ENCODE measurements around the gene TMEM86A. TPM values are rescaled to one million over a fixed set of nuclear protein-coding genes. Genes with fewer than 3 reads are reported as not detected.

The TMEM86A gene
- total and polyA plus RNA-seq, 2 of the 13 experiments (the other 11 are each of a cell fraction or from before 2014, with no cell fraction given) = 0.03 to 0.07 TPM

DNA sequence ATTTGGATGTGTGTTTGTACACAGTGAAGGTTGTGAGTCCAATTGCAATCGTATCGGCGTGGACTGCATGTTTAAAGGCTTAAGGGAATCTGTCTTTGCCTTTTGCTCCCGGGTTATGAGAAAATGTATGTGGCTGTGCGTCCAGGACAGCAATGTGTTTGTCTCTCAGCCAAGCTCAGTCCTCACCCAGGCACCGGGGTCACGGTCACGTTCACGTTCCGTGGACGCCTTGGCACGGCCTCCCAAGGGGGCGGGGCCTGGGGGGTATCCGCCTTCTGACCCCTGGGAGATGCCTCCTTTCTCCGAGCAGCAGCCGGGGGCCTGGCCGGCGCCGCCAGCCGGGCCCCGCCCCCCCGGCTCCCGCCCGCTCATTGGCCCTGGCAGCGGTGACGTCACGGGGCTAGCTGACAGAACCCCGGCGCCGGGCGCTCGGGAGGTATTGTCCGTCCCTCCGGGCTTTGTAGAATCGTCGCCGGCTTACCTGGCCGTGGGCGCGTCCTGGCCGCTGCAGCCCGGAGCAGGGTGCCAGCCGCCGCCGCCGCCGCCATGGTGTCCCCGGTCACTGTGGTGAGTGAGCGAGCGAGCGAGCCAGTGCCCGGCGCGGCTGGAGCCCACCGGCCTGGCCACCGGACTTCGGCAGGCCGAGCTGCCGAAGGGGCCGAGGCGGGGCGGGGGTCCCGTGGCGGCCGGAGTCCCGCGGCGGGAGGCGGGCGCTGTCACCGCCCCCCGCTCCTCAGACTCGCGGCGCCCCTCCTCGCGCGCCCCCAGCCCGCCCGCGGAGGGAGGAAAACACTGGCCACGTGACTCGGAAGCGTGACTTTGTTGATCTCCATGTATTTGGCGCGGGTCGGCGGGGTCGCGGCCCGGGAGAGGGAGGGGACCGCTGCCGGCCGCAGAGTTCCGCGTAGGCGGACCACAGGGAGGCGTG is at the start of gene TMEM86A (continued):
- TF ChIP-seq NRL (CRISPR knock-in tag; IDR thresholded peaks at IDR 0.05; ENCODE audit: borderline replicate concordance) = no peak
- no peak for TF ChIP-seq ZNF644 (CRISPR knock-in tag; IDR thresholded peaks at IDR 0.05; ENCODE audit: low read depth)
- peak; percentile 29; the same call in 1 of the 2 replicates for TF ChIP-seq ZNF891 (CRISPR knock-in tag; IDR thresholded peaks at IDR 0.05)
- no peak for TF ChIP-seq MBD4 (IDR thresholded peaks at IDR 0.05; ENCODE audit: borderline replicate concordance, low read length)
- TF ChIP-seq KAT7 (CRISPR knock-in tag; IDR thresholded peaks at IDR 0.05; ENCODE audit: borderline replicate concordance) = no peak
- TF ChIP-seq HINFP (CRISPR knock-in tag; IDR thresholded peaks at IDR 0.05; ENCODE audit: low read depth) = no peak
- no peak for TF ChIP-seq KDM4B (CRISPR knock-in tag; IDR thresholded peaks at IDR 0.05)
- no peak for TF ChIP-seq TERF1 (CRISPR knock-in tag; IDR thresholded peaks at IDR 0.05)
- no peak for TF ChIP-seq IKZF1 (IDR thresholded peaks at IDR 0.05)
- TF ChIP-seq, protein P1, sequence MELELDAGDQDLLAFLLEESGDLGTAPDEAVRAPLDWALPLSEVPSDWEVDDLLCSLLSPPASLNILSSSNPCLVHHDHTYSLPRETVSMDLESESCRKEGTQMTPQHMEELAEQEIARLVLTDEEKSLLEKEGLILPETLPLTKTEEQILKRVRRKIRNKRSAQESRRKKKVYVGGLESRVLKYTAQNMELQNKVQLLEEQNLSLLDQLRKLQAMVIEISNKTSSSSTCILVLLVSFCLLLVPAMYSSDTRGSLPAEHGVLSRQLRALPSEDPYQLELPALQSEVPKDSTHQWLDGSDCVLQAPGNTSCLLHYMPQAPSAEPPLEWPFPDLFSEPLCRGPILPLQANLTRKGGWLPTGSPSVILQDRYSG (CRISPR knock-in tag; IDR thresholded peaks at IDR 0.05) = no peak
- no peak for TF ChIP-seq NFE2L1 (CRISPR knock-in tag; IDR thresholded peaks at IDR 0.05; ENCODE audit: borderline replicate concordance)
- TF ChIP-seq ZNF816 (CRISPR knock-in tag; IDR thresholded peaks at IDR 0.05; ENCODE audit: borderline replicate concordance) = no peak
- TF ChIP-seq IRF1 (CRISPR knock-in tag; IDR thresholded peaks at IDR 0.05; ENCODE audit: low read depth) = no peak
- TF ChIP-seq FOXC1 (CRISPR knock-in tag; IDR thresholded peaks at IDR 0.05; ENCODE audit: borderline replicate concordance) = no peak
- TF ChIP-seq ATF7-NPFF (CRISPR knock-in tag; IDR thresholded peaks at IDR 0.05; ENCODE audit: low read depth) = no peak
- peak; percentile 81 for TF ChIP-seq NR2C2 (CRISPR knock-in tag; IDR thresholded peaks at IDR 0.05; ENCODE audit: borderline replicate concordance)
- peak; percentile 33; the same call in 1 of the 2 replicates for TF ChIP-seq GATAD2A (CRISPR knock-in tag; IDR thresholded peaks at IDR 0.05)
- no peak for TF ChIP-seq ARHGAP35 (CRISPR knock-in tag; IDR thresholded peaks at IDR 0.05; ENCODE audit: borderline replicate concordance)
- no peak for TF ChIP-seq ZNF780A (CRISPR knock-in tag; IDR thresholded peaks at IDR 0.05)
- TF ChIP-seq ZNF768 (CRISPR knock-in tag; IDR thresholded peaks at IDR 0.05) = no peak
- no peak for TF ChIP-seq ZSCAN9 (CRISPR knock-in tag; IDR thresholded peaks at IDR 0.05; ENCODE audit: borderline replicate concordance)
- no peak for TF ChIP-seq TOE1 (CRISPR knock-in tag; IDR thresholded peaks at IDR 0.05)
- no peak for TF ChIP-seq CBX5 (CRISPR knock-in tag; IDR thresholded peaks at IDR 0.05; ENCODE audit: borderline replicate concordance)
- peak; percentile 79 for TF ChIP-seq BCL6 (CRISPR knock-in tag; IDR thresholded peaks at IDR 0.05)
- TF ChIP-seq NFIC (IDR thresholded peaks at IDR 0.05; ENCODE audit: low read length) = no peak
- peak; percentile 54 for TF ChIP-seq TEAD3 (CRISPR knock-in tag; optimal IDR thresholded peaks at IDR 0.05; ENCODE audit: borderline replicate concordance)
- TF ChIP-seq GTF2F1 (IDR thresholded peaks at IDR 0.05; ENCODE audit: low read length) = no peak
